ENCODE data around the gene TMEM72.

GRCh38 chr10:44927352-44927751 lies 16.2 kb downstream of the TMEM72 start:
- no peak for TF ChIP-seq CTCF (IDR thresholded peaks at IDR 0.05)
- no peak for TF ChIP-seq POLR2A (IDR thresholded peaks at IDR 0.05)

All from testis (tissue), 2 donors.